Smooth muscle cell (in vitro differentiated cells): ENCODE measurements around the gene GPC6. TPM values are rescaled to one million over a fixed set of nuclear protein-coding genes. Genes with fewer than 3 reads are reported as not detected.

Experiments used
- DNase-seq: peaks from one replicate; lab custom pipeline; 2025; ENCODE audit not compliant: unreplicated experiment; lab: John Stamatoyannopoulos, UW
- H2AFZ ChIP-seq: fragments of 200-600 bp; sonication (generic); 2 replicates; pipeline ENCODE4 v1.6.0; 2016; ENCODE audit warnings: antibody characterized with exemption, low read depth, mild to moderate bottlenecking
- H3F3A ChIP-seq: fragments of 200-600 bp; sonication (generic); 2 replicates; pipeline ENCODE4 v1.6.0; 2017; ENCODE audit warnings: antibody characterized with exemption, low read depth
- H3K27ac ChIP-seq: fragments of 200-600 bp; sonication (generic); 2 replicates; pipeline ENCODE4 v1.5.1; 2016; ENCODE audit warnings: low read depth, mild to moderate bottlenecking
- H3K27me3 ChIP-seq: fragments of 200-600 bp; sonication (generic); 2 replicates; pipeline ENCODE4 v1.6.1; 2016; ENCODE audit warnings: low read depth, mild to moderate bottlenecking
- H3K36me3 ChIP-seq: fragments of 200-600 bp; sonication (generic); 2 replicates; pipeline ENCODE4 v1.5.1; 2016; ENCODE audit warnings: low read depth
- H3K4me1 ChIP-seq: fragments of 200-600 bp; sonication (generic); 2 replicates; pipeline ENCODE4 v1.5.1; 2016; ENCODE audit warnings: low read depth
- H3K4me2 ChIP-seq: fragments of 200-600 bp; sonication (generic); 2 replicates; pipeline ENCODE4 v1.6.0; 2016; ENCODE audit warnings: mild to moderate bottlenecking
- H3K4me3 ChIP-seq: fragments of 200-600 bp; sonication (generic); 2 replicates; pipeline ENCODE4 v1.5.1; 2016; ENCODE audit warnings: mild to moderate bottlenecking
- H3K79me2 ChIP-seq: fragments of 200-600 bp; sonication (generic); 2 replicates; pipeline ENCODE4 v1.6.0; 2016; ENCODE audit warnings: low read depth, mild to moderate bottlenecking
- H3K9ac ChIP-seq: fragments of 200-600 bp; sonication (generic); 2 replicates; pipeline ENCODE4 v1.6.0; 2016; ENCODE audit warnings: low read depth
- H3K9me3 ChIP-seq: fragments of 200-600 bp; sonication (generic); replicated peaks from 2 replicates; pipeline ENCODE4 v1.5.1; 2016; ENCODE audit warnings: low read depth
- H4K20me1 ChIP-seq: fragments of 200-600 bp; sonication (generic); 2 replicates; pipeline ENCODE4 v1.6.0; 2016; ENCODE audit warnings: low read depth
- WGBS: methylation state at CpG from one replicate; pipeline ENCODE4 v1.1.7; 2016; ENCODE audit warnings: low lambda C conversion rate; 5-methylcytosine and 5-hydroxymethylcytosine counted together
- polyA plus RNA-seq: library from polyadenylated mRNA; unstranded; fragments of >200 nt; fragmentation: Nextera tagmentation; extraction: Ambion mirVana; gene quantifications from 2 replicates; pipeline ENCODE4 v1.2.1, GENCODE V29; 2016
- total RNA-seq: library from RNA; depleted of rRNA; stranded (reverse); fragments of >200 nt; gene quantifications from 2 replicates; pipeline ENCODE4 v1.2.3, GENCODE V29; 2014
- TF ChIP-seq, protein P1 (sequence below): fragments of 200-600 bp; sonication (generic); IDR thresholded peaks from 2 replicates; pipeline ENCODE4 v1.5.1; 2017; ENCODE audit warnings: borderline replicate concordance, mild to moderate bottlenecking, antibody characterized with exemption; ENCODE audit not compliant: insufficient read depth, poor library complexity, severe bottlenecking

The GPC6 gene
- total and polyA plus RNA-seq, 2 experiments from 2014 or later: 19.7 to 68.5 TPM

DNA sequence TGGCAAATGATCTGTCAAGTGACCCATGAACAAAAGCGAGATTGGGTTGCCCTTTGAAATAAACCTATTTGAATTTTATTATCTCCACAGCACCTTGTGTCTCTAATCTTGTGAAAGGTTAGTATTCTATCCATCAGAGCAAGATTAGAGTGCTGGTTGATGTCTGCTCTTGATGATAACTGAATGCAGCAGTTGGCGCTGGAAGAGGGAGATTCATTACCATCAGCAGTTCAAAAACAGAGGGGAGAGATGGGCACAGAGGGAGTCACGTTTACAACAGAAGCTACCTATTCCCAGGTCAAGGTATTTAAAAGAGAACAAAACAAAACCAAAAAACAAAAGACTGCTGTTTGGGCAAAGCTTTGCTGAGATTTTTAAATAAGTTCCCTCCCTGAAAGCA lies 588.1 kb downstream of the GPC6 start:
- TF ChIP-seq, protein P1, sequence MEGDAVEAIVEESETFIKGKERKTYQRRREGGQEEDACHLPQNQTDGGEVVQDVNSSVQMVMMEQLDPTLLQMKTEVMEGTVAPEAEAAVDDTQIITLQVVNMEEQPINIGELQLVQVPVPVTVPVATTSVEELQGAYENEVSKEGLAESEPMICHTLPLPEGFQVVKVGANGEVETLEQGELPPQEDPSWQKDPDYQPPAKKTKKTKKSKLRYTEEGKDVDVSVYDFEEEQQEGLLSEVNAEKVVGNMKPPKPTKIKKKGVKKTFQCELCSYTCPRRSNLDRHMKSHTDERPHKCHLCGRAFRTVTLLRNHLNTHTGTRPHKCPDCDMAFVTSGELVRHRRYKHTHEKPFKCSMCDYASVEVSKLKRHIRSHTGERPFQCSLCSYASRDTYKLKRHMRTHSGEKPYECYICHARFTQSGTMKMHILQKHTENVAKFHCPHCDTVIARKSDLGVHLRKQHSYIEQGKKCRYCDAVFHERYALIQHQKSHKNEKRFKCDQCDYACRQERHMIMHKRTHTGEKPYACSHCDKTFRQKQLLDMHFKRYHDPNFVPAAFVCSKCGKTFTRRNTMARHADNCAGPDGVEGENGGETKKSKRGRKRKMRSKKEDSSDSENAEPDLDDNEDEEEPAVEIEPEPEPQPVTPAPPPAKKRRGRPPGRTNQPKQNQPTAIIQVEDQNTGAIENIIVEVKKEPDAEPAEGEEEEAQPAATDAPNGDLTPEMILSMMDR: no peak
- Histone ChIP-seq H3K4me3 (no peak overlapping the region), H3K27me3 (no peaks in the 10 kb centered on the region), H3K4me2 (no peak overlapping the region), H3K9ac (no peak overlapping the region), H2AFZ (no peak overlapping the region), H3K36me3 (no peaks in the 10 kb centered on the region), H3K79me2 (no peaks in the 10 kb centered on the region), H4K20me1 (no peaks in the 10 kb centered on the region), H3K4me1 (peaks cover 10% of the 10 kb centered on the region), H3K27ac (no peak overlapping the region), H3K9me3 (no peaks in the 10 kb centered on the region), H3F3A (no peaks in the 10 kb centered on the region)
- WGBS: 85% methylated on average over 3 of the region's 3 CpGs
- no peak for DNase-seq

DNA sequence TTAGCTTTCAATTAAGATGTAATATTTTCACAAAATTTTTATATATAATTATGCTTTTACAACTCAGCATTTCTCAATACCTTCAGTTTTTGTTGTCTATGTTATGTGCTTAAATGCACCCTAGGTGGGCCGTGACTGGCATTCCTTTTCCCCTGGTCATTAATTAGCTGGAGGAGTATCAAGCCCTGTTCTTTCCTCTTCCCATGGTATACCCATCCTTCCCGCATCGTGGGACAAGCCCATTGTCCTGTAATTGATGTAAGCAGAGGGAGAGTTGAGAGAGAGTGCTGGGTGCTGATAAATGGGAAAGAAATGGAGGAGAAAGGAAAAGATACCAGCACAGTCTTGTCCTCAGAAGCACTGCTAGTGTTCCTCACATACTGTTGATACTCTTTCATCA lies 591.7 kb downstream of the GPC6 start:
- Histone ChIP-seq H4K20me1 (no peaks in the 10 kb centered on the region), H2AFZ (no peak overlapping the region), H3K27ac (no peak overlapping the region), H3K79me2 (no peaks in the 10 kb centered on the region), H3K4me2 (no peak overlapping the region), H3K36me3 (no peaks in the 10 kb centered on the region), H3K4me1 (no peaks in the 10 kb centered on the region), H3K4me3 (no peak overlapping the region), H3F3A (no peaks in the 10 kb centered on the region), H3K9me3 (no peaks in the 10 kb centered on the region), H3K9ac (no peak overlapping the region), H3K27me3 (no peaks in the 10 kb centered on the region)
- DNase-seq: no peak
- WGBS: 93% methylated on average over 3 of the region's 3 CpGs
- TF ChIP-seq, protein P1: no peak

GRCh38 chr13:93819331-93819890 lies 592.8 kb downstream of the GPC6 start:
- H3K79me2 ChIP-seq: no peaks in the 10 kb centered on the region
- H3K27ac ChIP-seq: no peak overlapping the region
- no peak overlapping the region for H2AFZ ChIP-seq
- no peaks in the 10 kb centered on the region for H4K20me1 ChIP-seq
- H3K36me3 ChIP-seq: no peaks in the 10 kb centered on the region
- H3K9me3 ChIP-seq: no peaks in the 10 kb centered on the region
- H3K4me3 ChIP-seq: no peak overlapping the region
- TF ChIP-seq, protein P1: no peak
- no peak overlapping the region for H3K9ac ChIP-seq
- WGBS: 74% methylated on average over 3 of the region's 3 CpGs
- DNase-seq: no peak
- H3K4me2 ChIP-seq: no peak overlapping the region
- no peaks in the 10 kb centered on the region for H3K4me1 ChIP-seq
- H3F3A ChIP-seq: no peaks in the 10 kb centered on the region
- H3K27me3 ChIP-seq: no peaks in the 10 kb centered on the region

GRCh38 chr13:93824286-93824685 lies 597.7 kb downstream of the GPC6 start:
- no peaks in the 10 kb centered on the region for H3K36me3 ChIP-seq
- TF ChIP-seq, protein P1: no peak
- WGBS: 65% methylated on average over 3 of the region's 3 CpGs

More at GRCh38 chr13:93824286-93824685, 597.7 kb downstream of the GPC6 start:
- Histone ChIP-seq H3K79me2 (no peaks in the 10 kb centered on the region), H3K4me1 (no peaks in the 10 kb centered on the region), H3K27ac (no peak overlapping the region), H3K9ac (no peak overlapping the region), H3K27me3 (no peaks in the 10 kb centered on the region), H3K4me3 (no peak overlapping the region), H2AFZ (no peak overlapping the region), H3K4me2 (no peak overlapping the region), H3F3A (no peaks in the 10 kb centered on the region), H3K9me3 (no peaks in the 10 kb centered on the region), H4K20me1 (no peaks in the 10 kb centered on the region)
- no peak for DNase-seq
